ENCODE data around the gene PRRC2A.

DNA sequence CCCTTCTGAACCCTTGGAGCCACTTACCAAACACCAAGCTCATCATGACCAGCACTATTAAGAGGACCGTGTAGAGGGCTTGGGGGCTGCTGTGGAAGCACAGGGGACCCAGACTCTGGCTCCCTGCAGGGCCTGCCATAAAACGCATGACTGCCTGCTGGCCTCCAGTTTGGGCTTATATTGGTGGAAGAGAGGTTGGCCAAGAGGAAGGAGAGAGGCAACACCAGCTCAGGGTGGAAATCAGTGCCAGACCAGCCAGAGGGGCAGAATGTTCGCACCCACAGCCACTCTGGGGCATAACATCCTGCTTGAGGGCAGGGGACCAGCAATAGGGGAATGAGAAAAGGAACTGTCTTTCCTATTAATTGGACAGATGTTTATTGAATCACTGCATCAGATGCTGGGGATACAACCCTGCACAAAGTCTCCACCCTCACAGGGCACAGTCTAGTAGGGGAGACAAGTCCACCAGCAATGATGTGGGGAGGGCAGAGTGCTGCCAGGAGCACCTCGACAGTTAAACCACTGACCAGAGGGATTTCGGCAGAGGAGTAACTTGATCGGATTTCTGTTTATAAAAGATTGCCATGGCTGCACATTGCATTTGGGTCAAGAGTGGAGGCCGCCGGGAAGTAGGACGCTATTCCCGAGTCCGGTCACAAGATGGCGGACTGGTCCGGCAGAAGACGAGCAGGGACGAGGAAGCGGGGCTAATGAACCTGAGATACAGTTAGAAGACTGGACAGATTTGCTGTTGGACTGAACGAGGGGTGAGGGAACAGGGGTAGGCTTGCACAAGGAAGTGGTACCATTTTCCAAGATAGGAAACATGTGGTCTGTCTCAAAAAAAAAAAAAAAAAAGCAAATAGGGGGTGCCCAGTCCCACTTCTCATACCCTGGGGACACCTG lies 60.0 kb downstream of the PRRC2A start, which contains the start of gene LY6G5C:
- no peak for TF ChIP-seq POLR2AphosphoS5 (IDR thresholded peaks at IDR 0.05; ENCODE audit: low read depth, low read length)
- TF ChIP-seq, protein P1, sequence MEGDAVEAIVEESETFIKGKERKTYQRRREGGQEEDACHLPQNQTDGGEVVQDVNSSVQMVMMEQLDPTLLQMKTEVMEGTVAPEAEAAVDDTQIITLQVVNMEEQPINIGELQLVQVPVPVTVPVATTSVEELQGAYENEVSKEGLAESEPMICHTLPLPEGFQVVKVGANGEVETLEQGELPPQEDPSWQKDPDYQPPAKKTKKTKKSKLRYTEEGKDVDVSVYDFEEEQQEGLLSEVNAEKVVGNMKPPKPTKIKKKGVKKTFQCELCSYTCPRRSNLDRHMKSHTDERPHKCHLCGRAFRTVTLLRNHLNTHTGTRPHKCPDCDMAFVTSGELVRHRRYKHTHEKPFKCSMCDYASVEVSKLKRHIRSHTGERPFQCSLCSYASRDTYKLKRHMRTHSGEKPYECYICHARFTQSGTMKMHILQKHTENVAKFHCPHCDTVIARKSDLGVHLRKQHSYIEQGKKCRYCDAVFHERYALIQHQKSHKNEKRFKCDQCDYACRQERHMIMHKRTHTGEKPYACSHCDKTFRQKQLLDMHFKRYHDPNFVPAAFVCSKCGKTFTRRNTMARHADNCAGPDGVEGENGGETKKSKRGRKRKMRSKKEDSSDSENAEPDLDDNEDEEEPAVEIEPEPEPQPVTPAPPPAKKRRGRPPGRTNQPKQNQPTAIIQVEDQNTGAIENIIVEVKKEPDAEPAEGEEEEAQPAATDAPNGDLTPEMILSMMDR (IDR thresholded peaks at IDR 0.05) = peak; percentile 86
- TF ChIP-seq SIN3A (IDR thresholded peaks at IDR 0.05; ENCODE audit: borderline replicate concordance, insufficient read depth, low read depth, low read length) = no peak
- TF ChIP-seq, protein P2, sequence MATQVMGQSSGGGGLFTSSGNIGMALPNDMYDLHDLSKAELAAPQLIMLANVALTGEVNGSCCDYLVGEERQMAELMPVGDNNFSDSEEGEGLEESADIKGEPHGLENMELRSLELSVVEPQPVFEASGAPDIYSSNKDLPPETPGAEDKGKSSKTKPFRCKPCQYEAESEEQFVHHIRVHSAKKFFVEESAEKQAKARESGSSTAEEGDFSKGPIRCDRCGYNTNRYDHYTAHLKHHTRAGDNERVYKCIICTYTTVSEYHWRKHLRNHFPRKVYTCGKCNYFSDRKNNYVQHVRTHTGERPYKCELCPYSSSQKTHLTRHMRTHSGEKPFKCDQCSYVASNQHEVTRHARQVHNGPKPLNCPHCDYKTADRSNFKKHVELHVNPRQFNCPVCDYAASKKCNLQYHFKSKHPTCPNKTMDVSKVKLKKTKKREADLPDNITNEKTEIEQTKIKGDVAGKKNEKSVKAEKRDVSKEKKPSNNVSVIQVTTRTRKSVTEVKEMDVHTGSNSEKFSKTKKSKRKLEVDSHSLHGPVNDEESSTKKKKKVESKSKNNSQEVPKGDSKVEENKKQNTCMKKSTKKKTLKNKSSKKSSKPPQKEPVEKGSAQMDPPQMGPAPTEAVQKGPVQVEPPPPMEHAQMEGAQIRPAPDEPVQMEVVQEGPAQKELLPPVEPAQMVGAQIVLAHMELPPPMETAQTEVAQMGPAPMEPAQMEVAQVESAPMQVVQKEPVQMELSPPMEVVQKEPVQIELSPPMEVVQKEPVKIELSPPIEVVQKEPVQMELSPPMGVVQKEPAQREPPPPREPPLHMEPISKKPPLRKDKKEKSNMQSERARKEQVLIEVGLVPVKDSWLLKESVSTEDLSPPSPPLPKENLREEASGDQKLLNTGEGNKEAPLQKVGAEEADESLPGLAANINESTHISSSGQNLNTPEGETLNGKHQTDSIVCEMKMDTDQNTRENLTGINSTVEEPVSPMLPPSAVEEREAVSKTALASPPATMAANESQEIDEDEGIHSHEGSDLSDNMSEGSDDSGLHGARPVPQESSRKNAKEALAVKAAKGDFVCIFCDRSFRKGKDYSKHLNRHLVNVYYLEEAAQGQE (IDR thresholded peaks at IDR 0.05; ENCODE audit: insufficient read depth in 1 of 2, low read depth in 2 of 2, low read length in 1 of 2) = no peak
- TF ChIP-seq TCF7L2 (IDR thresholded peaks at IDR 0.05; ENCODE audit: low read depth, low read length) = no peak

All from Panc1 (cell line).